ENCODE measurements around the gene MAB21L4.

Gene MAB21L4

DNA sequence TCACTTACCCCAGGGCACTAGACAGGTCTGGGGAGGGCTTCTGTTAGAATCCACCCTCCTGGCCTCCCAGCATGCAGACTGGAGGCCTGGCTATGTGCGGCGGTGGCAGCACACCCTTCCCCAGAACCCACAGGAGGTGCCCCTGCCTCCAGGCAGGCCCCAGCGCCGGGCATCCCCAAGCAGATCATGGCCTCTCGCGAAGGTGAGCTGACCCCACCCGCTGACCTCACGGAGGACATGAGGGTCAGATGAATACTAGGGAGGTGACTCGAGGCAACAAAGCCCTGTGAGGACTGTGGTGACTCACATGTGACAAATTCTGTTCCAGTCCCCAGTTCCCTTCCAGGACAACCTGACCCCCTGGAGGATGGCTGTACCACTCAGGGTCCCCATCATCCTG is 1.9 kb downstream of the MAB21L4 start:
- no peak for DNase-seq (ENCODE audit: low spot score)

DNA sequence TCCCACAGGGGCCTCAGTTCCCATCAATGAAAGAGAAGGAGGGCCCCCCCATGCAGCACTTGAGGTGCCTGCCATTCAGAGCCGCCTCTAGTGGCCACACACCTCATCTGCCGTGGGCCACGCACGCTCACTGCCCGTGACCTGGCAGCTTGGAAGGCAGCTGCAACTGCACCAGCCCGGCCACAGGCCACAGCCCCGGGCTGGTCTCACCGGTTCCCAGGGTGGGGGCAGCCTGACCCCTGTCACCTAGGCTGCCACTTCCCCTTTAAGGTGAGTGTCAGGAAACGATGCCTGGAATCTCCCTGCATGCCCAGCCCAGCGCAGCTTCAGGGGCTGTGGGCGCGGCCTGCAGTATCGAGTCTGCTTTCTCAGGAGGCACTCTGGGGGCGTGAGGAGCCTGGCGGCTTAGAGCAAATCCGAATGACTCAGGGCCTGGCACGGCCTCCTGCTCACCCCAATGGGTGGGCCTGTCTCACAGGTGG is 2.6 kb downstream of the MAB21L4 start:
- DNase-seq (ENCODE audit: low spot score): peak; percentile 73

DNA sequence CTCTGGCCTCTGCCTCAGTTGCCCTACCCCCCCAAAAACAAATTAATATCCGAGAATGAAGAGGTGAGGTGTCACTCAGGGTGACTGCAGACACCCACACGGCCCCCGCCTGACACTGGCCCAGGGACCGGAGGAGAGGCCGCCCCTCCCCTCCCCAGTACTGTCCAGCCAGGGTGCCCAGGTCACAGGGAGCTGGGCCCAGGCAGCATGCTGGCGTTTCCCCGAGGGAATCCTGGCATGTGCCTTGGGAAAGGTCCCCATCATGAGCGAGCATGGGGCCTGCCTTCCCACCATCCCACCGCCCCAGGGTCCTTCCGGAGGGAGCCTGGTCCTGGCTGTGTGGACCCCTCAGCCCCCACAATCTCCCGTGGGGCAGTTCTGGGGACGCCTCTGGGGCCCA is 3.0 kb downstream of the MAB21L4 start:
- DNase-seq (ENCODE audit: low spot score): no peak

DNA sequence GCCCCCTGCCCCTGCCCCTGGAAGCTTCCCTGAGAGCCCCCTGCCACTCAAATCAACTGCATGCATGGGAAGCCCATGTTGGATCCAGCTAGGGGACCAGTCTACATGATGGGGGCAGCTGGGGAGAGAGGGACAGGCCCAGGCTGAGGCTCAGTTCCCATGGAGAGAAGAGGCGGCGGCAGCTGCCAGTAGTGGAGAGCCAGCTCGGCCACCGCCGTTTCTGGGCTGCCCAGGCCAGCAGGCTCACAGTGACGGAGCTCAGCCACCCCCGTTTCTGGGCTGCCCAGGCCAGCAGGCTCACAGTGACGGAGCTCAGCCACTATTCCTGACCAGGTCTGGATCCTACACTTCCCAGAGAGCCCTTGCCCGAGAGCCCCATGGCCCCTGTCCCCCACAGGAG is 3.6 kb downstream of the MAB21L4 start:
- DNase-seq (ENCODE audit: low spot score): no peak

DNA sequence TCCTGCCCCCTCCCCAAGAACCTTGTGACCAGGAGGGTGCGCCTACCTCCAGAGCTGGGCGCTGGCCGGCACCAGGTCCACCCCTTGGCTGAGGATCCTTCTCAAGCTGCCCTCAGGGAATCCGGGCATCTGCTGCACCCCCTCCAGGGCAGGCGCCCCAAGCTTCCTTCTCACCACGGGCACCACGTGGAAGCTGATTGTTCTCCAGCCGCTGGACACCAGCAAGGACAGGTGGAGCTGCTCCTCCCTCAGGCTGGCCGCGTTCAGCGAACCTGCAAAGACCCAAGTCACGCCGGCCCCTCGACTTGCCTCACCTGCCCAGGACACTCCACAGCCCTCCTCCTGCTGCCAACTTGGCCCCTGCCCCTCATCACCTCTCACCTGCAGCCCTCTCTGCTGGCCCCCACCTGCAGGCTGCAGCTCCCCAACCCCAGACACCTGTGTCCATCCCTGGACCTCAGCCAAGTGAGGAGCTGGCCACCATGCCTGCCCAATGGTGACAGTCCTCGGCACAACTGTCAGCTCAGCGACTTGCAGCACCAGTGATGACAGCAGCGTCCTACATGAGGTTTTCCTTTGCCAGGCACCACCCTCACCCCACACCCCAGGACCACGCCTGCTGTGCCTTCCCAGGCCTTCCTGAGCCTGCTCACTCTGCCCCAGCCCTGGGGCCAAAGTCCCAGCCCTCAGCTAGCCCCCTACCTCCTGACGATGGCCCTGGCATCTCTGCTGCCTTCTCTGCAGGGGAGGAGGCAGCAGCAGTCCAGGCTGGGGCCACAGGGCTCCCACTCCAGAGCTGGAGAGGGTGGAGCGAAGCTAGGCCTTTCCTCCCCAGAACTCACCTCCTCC is 4.2 kb downstream of the MAB21L4 start:
- DNase-seq (ENCODE audit: low spot score): no peak

DNA sequence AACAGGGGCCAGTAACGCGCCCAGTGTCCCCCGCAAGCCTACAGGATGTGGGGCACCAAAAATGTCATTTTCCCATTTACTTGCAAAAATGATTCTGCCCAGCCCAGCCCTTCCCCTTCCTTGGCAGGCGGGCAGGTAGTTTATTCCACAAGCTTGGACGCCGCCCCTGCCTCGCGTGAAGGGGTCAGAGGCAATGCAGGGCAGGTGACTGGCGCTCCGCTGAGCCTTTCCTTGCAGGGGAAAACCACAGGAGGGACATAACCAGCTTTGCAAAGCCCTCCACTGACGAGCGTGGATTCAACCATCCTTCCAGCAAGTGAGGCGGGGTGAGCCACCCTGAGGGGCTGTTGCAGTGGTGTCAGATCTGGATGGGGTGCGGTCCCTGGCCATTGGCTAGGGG is 5.3 kb downstream of the MAB21L4 start:
- no peak for DNase-seq (ENCODE audit: low spot score)

DNA sequence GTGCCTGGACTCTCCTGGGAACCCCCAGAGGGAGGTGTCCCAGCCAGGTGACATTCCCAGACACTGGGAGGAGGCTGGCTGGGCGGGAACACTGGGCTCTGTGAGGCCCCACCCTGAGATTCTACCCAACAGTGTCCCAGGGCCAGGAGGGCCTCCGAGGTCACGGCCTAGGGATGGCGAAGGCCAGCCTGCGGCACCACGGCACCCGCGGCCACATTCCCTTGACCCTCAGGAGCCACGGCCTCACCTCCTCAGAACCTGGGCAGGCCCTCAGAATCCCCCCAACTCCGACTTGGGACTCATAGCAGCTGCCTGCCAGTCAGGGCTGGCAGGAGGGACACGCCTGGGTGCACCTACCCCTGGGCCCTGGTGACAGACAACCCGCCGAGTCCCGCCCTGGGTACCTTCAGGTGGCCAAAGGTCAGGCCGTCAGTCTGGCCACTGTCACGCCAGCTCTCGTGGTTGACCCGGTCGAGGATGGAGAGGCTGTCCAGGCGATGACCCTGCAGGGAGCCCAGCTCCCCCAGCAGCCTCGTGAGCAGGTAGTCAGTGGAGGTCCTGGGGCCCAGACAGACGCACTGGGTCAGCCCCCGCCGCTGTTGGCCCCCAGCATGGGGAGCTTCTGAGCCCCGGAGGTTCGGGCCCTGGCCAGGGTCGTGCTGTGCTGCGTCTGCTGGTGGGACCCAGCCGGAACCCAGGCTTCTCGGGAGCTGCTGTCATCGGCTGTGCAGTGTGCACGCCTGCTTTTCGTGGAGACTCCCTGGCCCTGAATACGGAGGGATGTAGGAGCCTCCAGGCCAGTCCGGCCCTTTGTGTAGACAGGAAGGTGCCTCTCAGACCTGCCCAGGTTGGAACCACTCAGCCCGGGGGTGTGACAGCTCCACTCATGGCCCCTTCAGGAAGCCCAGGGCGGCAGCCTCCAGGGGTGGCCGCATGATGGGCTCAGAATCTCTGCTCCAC is 6.1 kb downstream of the MAB21L4 start:
- no peak for DNase-seq (ENCODE audit: low spot score)

DNA sequence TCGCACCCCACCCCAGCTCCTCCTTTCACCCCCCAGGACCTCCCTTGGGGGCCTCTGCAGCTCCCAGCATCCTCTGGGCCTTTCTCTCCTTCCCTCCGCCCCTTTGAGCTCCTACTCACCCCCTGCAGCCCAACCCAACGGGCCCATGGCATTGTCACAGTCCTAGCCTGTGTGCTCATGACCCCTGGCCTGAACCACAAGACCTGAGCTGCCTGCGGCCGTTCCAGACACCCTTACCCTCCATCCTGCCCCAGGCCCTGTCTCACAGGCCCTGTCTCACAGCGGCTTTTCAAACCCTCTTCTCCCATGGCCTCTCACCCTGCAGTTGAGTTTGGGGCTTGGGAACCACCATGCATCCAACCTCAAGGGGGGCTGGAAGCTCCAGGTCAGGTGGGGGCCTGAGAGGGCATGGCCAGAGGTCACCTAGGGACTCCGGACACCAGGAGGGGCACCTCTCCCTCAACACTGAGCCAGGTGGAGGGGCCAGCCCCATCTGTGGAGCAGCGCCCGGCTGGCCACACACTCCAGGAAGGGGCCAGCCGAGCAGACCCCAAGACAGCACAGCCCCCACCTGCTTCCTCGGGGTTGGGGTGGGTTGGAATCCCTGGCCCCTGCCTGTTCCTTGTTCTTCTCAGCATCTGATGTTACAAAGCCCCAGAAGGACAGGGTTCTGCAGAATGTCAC is 6.9 kb downstream of the MAB21L4 start:
- no peak for DNase-seq (ENCODE audit: low spot score)

DNA sequence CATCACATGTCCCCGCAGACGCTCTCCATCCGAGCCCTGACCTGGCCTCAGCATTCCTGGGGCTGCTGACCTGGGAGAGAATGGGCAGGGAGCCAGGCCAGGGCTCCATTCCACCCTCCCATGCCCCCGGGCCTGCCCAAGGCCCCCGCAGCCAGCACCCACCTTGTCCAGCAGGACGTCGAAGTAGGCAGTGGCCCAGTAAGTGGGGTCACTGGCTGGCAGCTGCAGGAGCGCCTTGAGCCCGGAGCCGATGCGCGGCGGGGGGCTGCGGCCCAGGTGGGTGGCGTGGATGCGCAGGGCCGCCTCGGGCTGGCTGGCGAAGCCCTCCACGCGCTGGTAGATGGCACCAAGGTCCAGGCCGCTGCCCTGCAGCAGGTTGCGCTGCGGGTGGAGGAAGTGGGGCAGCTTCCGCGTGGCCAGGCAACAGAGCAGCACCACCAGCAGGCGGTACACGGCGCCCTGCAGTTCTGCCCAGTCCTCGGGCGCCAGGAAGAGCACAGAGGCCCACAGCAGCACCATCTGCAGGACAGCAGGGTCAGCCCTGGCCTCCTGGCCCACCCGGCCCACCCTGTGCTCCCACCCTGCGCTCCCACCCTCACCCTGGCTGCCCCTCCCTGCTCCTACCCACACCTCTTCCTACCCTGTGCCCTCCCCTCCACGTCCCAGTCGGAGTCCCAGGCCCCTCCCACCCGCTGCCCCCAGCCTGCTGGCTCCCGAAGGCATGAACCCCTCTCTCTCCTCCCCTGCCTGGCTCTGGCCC is 7.6 kb downstream of the MAB21L4 start:
- DNase-seq (ENCODE audit: low spot score): no peak

DNA sequence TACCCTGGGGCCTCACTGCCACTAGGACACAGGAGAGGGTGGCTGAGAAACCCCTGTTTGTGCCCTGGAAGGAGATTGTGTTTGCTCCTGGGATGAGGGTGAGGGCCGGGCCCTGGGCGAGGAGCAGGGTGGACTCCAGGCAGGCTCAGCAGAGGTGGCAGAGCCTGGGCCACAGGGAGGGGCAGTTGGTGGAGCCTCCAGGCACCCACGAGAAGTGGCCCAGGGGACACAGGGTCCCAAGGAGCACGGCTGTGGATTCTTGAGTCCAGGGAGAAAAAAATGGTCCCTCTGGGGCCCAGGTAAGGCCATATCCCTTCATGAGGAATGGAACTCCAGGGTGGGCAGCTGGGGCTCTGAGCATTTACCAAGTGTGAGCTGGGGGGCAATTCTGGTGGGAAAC is 8.3 kb downstream of the MAB21L4 start:
- no peak for DNase-seq (ENCODE audit: low spot score)

DNA sequence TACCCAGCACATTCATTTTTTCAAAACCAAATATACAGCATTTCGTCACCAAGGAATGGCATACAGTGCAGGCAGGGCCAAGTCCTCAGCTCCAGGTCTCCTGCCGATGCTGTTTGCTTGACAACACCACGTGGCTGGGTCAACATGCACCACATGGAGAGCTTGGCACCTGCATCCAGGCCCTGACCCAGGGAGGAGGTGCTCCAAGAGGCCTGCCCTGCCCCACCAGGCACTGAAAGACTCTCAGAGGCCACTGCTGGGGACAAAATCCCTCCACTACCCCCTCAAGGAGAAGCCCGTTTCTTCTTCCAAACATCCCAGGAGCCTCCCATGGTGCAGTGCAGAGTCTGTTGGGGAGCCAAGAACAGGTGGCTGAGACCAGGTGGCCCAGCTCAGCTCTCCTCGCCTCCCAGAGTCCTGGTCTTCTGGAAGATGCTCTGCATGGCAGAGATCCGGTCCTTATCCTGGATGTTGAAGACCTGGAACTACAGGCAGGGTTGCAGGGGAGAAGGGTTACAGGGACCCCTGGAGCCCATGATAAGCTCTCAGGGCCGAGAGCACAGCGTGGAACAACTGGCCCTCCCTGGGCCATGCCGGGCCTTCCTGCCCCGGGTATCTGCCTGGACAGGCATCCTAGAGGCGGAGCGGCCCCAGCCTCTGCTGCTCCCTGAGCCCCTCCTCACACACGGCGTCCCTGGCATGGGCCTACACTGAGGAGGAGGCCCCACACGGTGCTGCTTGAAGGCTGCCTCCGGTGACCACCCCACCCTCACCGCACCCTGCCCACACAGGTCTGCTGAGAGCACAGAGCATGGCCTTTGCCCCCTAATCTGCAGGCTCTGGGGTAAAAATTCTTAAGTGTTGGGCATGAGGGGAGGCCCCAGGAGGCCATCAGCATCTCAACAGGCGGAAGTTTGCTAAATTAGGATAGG is 9.0 kb downstream of the MAB21L4 start:
- no peak for DNase-seq (ENCODE audit: low spot score)

DNA sequence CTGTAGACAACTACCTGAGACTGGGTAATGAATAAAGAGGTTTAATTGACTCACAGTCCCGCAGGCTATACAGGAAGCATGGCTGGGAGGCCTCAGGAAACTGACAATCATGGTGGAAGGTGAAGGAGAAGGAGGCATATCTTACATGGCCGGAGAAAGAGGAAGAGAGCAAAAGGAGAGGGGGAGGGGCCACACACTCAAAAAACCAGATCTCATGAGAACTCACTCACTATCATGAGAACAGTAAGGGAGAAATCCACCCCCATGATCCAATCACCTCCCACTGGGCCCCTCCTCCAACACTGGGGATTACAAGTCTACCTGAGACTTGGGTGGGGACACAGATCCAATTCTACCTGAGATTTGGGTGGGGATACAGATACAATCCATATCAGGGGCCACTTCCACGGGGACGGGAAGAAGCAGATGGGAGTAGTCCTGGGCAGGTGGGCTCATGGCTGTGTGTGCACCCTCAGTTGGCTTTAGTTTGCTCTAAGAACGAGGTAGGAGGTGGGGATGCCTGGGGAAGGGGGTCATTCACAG is 9.9 kb downstream of the MAB21L4 start:
- no peak for DNase-seq (ENCODE audit: low spot score)

DNA sequence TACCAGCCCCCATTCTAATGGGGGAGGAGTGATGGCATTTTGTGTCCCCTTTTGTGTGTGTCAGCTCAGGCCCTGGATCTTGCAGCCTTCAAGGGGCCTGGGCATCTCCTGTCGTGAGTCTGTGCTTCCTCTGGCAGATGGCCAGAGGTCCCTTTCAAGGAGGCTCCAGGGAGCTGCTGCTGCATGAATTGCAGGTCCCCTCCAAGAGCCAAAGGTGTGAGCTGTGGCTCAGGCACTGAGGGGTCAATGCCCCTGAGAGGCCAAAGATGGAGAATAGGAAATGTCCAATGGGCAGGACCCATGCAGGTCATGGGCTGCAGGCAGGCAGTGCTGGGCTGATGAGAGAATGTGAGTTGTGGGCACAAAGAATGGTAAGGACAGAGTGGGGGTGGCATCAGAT is 10.4 kb downstream of the MAB21L4 start:
- DNase-seq (ENCODE audit: low spot score): no peak

DNA sequence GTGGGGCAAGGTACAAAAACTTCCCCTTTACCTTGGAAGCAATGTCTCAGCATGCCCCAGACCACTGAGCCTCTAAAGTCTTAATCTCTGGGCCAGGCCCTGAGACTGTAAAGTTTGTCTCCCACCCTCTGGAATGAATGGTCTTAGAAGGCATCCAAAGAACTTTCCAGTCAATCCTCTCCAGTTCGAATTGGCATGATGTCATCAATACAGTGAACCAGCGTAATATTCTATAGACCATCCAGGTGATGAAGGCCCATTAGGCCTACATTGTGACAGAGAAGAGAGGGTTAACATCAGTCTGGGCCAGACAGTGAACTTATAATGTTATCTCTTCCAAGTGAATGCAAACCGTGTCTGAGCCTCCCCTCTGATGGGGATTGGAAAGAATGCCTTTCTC is 11.2 kb downstream of the MAB21L4 start:
- no peak for DNase-seq (ENCODE audit: low spot score)

DNA sequence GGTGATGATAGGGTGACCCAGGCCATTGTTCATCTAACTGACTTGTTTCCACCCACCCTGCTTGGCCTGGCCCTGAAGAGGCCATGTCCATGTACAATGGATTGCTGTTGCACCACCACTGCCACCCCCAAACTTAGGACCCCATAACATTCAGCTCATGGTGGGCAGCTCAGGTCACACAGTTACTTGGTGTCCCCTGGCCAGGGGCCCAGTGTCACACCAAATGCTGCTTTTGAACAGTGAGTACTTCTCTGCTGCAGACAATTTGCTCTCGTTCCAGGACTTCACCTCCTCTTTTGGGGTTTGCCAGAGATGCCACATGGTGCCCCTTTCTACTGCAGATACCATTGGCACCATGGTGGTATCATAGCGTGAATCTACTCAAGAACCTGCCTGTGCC is 11.7 kb downstream of the MAB21L4 start:
- no peak for DNase-seq (ENCODE audit: low spot score)

DNA sequence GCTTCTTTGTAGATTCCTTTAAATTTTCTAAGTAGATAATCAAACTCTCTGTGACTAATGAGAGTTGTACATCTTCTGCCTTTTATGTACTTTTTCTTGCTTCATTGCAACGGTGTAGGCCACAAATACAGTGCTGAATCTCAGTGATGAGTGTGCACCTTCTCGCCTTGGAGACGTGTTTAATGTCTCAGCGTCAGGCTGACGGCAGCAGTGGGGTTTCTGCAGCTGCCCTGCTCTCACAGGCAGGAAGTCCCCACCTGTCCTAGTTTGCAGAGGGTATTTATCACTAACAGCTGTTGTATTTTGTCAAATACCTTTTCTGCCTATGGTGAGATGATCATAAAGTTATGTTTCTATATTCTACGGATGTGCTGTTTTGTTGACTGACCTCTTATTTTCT is 14.0 kb downstream of the MAB21L4 start:
- DNase-seq (ENCODE audit: low spot score): no peak

DNA sequence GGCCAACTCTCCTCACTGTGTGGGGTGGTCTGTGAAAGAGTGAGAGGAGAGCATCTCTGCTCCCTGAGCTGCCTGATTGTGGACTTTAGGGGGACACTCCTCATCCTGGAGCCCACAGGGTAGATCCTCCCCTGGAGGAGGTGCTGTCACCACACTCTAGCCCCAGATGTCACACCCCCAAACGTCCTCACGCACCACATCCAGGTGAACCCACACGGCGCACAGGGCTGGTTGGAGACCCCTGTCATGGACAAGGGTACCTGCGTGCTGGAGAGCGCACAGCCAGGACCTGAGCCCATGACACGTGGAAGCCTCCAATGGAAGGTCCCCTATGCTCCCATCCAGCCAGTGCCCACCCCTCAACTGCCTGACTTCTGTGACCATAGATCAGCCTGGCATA is 16.9 kb downstream of the MAB21L4 start:
- no peak for DNase-seq (ENCODE audit: low spot score)

DNA sequence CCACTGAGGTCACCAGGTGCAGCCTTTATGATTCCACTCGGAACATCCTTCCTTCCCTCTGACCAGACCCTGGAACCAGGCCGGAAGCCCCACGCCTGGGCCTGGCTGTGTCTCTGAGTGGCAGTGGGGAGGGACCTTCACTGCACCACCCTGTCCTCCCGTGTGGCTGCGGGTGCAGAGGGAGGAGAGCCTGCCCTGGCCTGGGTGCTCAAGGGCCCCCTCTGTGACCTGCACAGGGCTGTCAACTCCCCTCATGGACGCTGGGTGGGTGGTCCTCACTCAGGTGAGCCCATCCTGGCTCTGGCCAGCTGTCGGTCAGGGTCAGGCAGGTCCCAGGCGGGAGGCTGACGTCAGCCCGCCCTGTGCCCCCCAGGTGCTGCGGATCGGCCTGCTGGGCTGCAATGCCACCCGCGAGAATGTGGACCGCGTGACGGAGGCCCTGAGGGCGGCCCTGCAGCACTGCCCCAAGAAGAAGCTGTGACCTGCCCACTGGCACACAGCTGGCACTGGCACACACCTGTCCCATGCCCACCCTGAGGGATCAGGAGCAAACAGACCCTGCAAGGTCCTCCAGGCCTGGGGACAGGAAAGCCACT is 17.5 kb downstream of the MAB21L4 start:
- no peak for DNase-seq (ENCODE audit: low spot score)

DNA sequence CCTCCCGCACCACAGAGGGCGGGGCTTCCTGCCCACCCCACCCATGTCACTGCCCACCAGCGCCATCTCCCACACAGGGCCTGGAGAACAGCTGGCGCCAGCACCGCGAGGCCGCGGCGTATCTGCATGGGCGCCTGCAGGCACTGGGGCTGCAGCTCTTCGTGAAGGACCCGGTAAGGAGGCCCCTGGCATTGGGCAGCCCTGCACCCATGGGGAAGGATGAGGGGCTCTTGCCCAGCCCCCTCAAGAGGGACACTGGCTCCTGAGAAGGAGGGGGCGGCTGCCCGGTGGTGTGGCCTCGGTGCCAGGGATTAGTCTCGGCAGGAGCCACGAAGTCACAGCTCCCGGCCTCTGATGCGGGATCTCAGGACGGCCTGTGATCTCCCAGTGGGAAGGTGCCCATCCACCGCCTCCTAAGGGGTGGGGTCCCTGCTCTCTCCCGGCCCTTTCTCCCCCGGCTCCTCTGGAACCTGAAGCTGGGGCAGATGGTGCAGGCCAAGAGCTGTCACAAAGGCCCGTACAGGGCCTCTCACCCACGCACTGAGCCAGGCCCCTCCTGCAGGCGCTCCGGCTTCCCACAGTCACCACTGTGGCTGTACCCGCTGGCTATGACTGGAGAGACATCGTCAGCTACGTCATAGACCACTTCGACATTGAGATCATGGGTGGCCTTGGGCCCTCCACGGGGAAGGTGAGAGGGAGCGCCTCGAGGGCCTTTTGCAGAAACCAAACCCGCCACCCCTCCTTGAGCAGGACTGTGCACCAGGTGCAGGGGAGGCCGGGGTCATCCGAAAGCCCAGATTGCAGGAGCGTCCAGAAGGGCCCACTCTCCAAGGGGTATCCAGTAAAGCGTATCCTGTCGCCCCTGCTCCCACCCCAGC is 18.3 kb downstream of the MAB21L4 start:
- no peak for DNase-seq (ENCODE audit: low spot score)

Measured in AG20443 (cell line).